ENCODE measurements around the gene SURF4.
"Not testable (repeated sequence)": the region's sequence is repeated elsewhere in the genome, so short reads cannot be mapped to it uniquely, and the experiment has no call there.

Gene SURF4

DNA sequence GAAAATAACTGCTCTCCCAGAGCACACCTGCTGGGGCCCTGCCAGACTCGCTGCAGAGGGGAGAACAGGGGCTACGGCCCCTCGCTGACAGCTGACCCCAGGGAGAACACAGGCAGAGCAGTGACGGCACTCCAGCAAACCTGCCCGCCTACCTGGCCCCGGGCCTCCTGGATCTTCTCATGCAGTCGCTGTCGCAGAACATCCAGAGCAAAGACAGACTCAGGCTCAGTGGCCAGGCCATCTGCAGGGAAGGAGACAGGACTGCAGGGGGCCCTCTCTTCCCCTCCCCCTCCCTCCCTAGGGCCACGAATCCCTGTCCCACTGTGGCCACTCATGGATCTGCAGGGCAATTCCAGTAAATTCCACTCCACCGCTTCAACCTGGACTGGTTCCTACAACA lies 42.3 kb downstream of the SURF4 start:
- Histone ChIP-seq H3K27ac (no peak overlapping the region), H3K4me3 (no peak overlapping the region)
- no peak for TF ChIP-seq CTCF (IDR thresholded peaks at IDR 0.05)
- DNase-seq (ENCODE audit: low spot score) = no peak

DNA sequence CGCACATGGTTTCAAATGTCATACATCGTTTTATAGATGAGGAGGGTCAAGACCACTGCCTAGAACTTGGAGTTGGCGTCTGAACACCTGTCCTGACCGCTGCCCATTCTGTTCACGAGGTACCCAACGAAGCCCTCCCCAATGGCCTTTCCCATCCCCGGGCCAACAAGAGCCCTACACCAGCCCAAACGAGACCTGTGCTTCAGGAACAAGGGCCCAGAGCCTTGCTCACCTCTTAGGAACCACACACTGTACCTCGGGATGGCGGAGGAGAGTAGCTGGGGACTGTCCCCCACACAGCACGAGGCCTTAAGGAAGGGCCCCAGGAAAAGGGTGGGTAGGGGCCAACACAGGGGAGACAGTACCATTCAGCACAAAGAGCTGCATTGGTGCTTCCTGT lies 42.8 kb downstream of the SURF4 start:
- DNase-seq (ENCODE audit: low spot score) = no peak
- TF ChIP-seq CTCF (IDR thresholded peaks at IDR 0.05) = no peak

GRCh38 chr9:133332381-133332730 lies 43.5 kb downstream of the SURF4 start:
- Histone ChIP-seq H3K27ac (no peak overlapping the region), H3K4me3 (no peak overlapping the region)
- DNase-seq (ENCODE audit: low spot score) = no peak
- no peak for TF ChIP-seq CTCF (IDR thresholded peaks at IDR 0.05)

More for the DNA sequence above, 42.8 kb downstream of the SURF4 start:
- Histone ChIP-seq H3K27ac (no peak overlapping the region), H3K4me3 (no peak overlapping the region)

- DNase-seq (ENCODE audit: low spot score) = no peak
- no peak for TF ChIP-seq CTCF (IDR thresholded peaks at IDR 0.05)
- Histone ChIP-seq H3K4me3 (no peak overlapping the region), H3K27ac (no peak overlapping the region)
Observed at GRCh38 chr9:133331641-133332380, 44.0 kb downstream of the SURF4 start.

- DNase-seq (ENCODE audit: low spot score) = no peak
- no peak overlapping the region for H3K4me3 ChIP-seq
- no peak for TF ChIP-seq CTCF (IDR thresholded peaks at IDR 0.05)
- H3K27ac ChIP-seq = no peak overlapping the region
Observed at GRCh38 chr9:133331221-133331620, 44.6 kb downstream of the SURF4 start.

DNA sequence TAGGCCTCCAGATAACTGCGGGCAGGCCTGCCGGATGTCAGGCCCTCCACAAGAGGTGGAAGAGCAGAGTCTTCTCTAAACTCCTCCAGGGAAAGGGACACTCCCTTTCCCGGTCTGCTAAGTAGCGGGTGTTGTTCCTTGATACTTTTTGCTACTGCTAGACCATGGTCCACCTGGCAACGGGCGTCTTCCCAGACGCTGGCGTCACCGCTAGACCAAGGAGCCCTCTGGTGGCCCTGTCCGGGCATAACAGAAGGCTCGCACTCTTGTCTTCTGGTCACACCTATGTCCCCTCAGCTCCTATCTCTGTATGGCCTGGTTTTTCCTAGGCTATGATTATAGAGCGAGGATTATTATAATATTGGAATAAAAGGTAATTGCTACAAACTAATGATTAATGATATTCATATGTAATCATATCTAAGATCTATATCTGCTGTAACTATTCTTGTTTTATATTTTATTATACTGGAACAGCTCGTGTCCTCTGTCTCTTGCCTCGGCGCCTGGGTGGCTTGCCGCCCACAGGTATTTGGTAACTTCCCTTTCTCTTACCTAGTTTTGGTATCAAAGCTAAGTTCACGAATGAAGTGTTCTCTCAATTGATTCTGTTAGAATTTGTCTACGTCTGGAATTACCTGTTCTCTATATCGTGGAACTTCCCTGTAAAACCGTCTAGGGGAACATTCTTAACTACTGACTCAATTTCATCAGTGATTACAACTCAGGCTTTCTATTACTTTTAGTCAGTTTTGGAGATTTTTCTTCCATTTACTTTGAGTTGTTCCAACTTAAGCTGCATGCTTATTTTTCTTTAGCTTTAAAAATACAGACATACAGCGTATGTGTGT lies 46.3 kb downstream of the SURF4 start:
- H3K4me3 ChIP-seq; H3K27ac ChIP-seq; DNase-seq (ENCODE audit: low spot score): not testable (repeated sequence)

DNA sequence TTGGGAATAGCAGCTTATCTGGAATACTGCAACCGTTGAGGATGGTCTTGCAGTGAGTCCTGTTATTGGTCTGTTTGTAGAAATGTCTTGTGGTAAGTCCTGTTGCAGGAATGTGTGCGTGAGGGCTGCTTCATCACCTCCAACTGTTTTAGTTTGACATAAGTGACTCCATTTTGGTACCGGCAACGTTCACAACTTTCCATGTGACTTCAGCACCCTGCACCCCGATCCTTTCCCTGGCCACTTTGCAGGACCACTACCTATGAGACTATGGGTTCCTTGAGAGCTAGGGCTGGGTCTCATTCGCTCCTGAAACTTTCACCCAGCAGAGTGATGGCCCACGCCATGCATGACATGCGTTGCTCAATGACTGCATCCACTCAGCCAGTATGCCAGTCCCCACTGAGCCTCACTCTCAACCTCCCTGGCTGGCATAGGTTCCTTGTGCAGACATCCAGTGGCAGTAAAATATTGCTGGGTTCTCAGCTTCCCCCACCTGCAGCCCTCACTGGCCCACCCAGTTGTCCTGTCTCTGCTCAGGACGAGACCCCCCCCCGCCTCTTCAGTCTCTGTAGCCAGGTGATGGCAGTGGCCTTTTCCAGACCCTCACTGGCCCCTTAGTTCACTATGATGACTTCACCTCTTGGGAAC lies 47.9 kb downstream of the SURF4 start:
- TF ChIP-seq CTCF (IDR thresholded peaks at IDR 0.05) = no peak
- Histone ChIP-seq H3K4me3 (no peak overlapping the region), H3K27ac (no peak overlapping the region)
- no peak for DNase-seq (ENCODE audit: low spot score)

DNA sequence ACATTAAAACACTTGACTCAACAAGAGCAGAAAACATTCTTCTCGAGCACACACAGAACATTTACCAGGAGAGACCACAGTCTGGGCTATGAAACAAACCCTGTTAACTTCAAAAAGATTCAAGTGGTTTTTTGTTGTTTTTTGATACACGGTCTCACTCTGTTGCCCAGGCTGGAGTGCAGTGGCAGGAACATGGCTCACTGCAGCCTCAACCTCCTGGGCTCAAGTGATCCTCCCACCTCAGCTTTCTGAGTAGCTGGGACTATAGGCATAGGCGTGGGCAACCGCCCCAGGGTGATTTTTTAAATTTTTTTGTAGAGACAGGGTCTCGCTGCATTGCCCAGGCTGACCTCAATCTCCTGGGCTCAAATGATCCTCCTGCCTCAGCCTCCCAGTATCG lies 48.8 kb downstream of the SURF4 start:
- H3K27ac ChIP-seq; DNase-seq (ENCODE audit: low spot score); H3K4me3 ChIP-seq: not testable (repeated sequence)
